Ovary (tissue), 9 donors: ENCODE results near the gene TBATA. TPM values are rescaled to one million over a fixed set of nuclear protein-coding genes. Genes with fewer than 3 reads are reported as not detected.

ENCODE experiments used
- DNase-seq, 5 donors: peaks; one replicate each; pipeline ENCODE4 v3.0.0-alpha.2; 2019 to 2020
- H3K27ac ChIP-seq, 2 donors: fragments of 200-600 bp; one replicate each; pipeline versions ENCODE4 v1.5.1 to v1.8.0; 2019 to 2022
- H3K27me3 ChIP-seq: fragments of 200-600 bp; one replicate; pipeline ENCODE4 v1.8.0; 2022
- H3K36me3 ChIP-seq: fragments of 200-600 bp; sonication (generic); one replicate; pipeline ENCODE4 v1.5.1; 2019
- H3K4me1 ChIP-seq: one replicate; pipeline ENCODE4 v1.8.1; 2013; ENCODE audit warnings: mild to moderate bottlenecking, moderate library complexity; ENCODE audit not compliant: insufficient read depth
- H3K4me3 ChIP-seq: fragments of 200-600 bp; sonication (generic); one replicate; pipeline ENCODE4 v1.5.1; 2017
- H3K9me3 ChIP-seq, 2 donors: fragments of 200-600 bp in 1 of 2; sonication (generic) in 1 of 2; one replicate each; pipeline versions ENCODE4 v1.5.1 to v1.8.1; 2013 to 2019; ENCODE audit warnings: mild to moderate bottlenecking in 1 of 2, moderate library complexity in 1 of 2
- EP300 ChIP-seq: sonication (generic); formaldehyde crosslinking; IDR thresholded peaks from one replicate; pipeline ENCODE4 v1.6.1; 2017; ENCODE audit warnings: antibody characterized with exemption
- POLR2A ChIP-seq: fragments of 450-650 bp; IDR thresholded peaks from one replicate; pipeline ENCODE4 v1.6.1; 2017; ENCODE audit warnings: antibody characterized with exemption, mild to moderate bottlenecking, moderate library complexity
- WGBS, 3 donors: extraction: QIAGEN DNeasy Blood & Tissue Kit in 1 of 3; methylation state at CpG; one replicate each; pipeline versions ENCODE4 v1.1.5 to v1.1.7; 2013 to 2017; 5-methylcytosine and 5-hydroxymethylcytosine counted together
- intact Hi-C, 4 donors: fragments of 100-400 bp; cut with DNase I; formaldehyde crosslinking; loops; one replicate each; pipeline versions ENCODE4 v1.11.0 to v1.15.1; 2022 to 2023
- polyA plus RNA-seq, 2 donors: library from polyadenylated mRNA; stranded (reverse); fragments of 200-250 nt in 1 of 2; fragments of 350-450 nt in 1 of 2; fragmentation: Illumina TruSeq in 1 of 2; extraction: RNeasy Lipid Tissue Mini Kit (QIAGEN cat#74804) in 1 of 2; gene quantifications; one replicate each; pipeline ENCODE4 v1.2.3, GENCODE V29; 2013 to 2014
- total RNA-seq, 7 donors: library from RNA; depleted of rRNA in 2 of 7; stranded (reverse); fragments of >200 nt in 2 of 7; fragmentation: NEBNext Ultra II Directional in 3 of 7; extraction: Animal tissue kit (Norgen Biotek cat#: 25700) in 3 of 7; gene quantifications; one replicate each; pipeline versions ENCODE4 v1.1.0 to v1.2.4, GENCODE V29; 2016 to 2023
- TF ChIP-seq, protein P1 (sequence below), 3 donors: fragments of 450-650 bp in 2 of 3; fragments of 200-600 bp in 1 of 3; IDR thresholded peaks; one replicate each; pipeline versions ENCODE4 v1.5.1 to v1.8.0; 2016 to 2022; ENCODE audit warnings: antibody characterized with exemption in 3 of 3, mild to moderate bottlenecking in 1 of 3
- donor health status: DM: no; HTN: no; CAD: no; lungs with moderate emphysema.
- donor health status: DM: no; HTN: no; CAD: no.
- donor health status: Bipolar disorder and iron deficiency.
- donor health status: DM: yes; HTN: yes; CAD: no.
- donor health status: DM: no; HTN: no; CAD: no.
- donor health status: DM: yes; HTN: yes; CAD: no.

The TBATA gene
- total and polyA plus RNA-seq, 9 donors: not detected

DNA sequence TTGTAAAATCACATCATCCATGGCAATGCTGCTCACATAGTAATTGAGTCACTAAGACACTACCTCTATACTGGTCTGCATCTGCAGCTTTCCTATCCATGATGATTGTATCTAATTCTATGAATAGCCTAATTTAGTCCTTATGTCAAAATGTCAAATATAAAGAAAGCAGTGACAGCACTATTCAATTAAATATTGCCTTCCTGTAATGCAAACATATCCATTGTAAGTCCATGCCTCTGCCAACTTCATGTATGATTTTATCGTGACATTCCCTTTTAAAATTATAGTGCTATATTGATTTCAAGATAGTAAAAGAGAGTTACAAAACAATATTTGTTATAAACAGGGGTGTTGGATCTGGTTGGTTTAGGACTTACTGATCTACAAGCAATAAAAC lies 25.8 kb upstream of the TBATA start:
- H3K27me3 ChIP-seq: no peaks in the 10 kb centered on the region
- H3K27ac ChIP-seq: no peak overlapping the region
- WGBS, 3 donors: 0 to 46% (median 42%) methylated on average over 1 of the region's 1 CpG
- DNase-seq: no peak
- no peaks in the 10 kb centered on the region for H3K4me1 ChIP-seq
- no peaks in the 10 kb centered on the region for H3K36me3 ChIP-seq
- TF ChIP-seq, protein P1, sequence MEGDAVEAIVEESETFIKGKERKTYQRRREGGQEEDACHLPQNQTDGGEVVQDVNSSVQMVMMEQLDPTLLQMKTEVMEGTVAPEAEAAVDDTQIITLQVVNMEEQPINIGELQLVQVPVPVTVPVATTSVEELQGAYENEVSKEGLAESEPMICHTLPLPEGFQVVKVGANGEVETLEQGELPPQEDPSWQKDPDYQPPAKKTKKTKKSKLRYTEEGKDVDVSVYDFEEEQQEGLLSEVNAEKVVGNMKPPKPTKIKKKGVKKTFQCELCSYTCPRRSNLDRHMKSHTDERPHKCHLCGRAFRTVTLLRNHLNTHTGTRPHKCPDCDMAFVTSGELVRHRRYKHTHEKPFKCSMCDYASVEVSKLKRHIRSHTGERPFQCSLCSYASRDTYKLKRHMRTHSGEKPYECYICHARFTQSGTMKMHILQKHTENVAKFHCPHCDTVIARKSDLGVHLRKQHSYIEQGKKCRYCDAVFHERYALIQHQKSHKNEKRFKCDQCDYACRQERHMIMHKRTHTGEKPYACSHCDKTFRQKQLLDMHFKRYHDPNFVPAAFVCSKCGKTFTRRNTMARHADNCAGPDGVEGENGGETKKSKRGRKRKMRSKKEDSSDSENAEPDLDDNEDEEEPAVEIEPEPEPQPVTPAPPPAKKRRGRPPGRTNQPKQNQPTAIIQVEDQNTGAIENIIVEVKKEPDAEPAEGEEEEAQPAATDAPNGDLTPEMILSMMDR (IDR thresholded peaks at IDR 0.05): no peak
- intact Hi-C loops: loop anchor here in 2 of 4 donors (5.0 to 10.0 kb wide), 2 partner anchors 66 to 74 kb away; partner anchors contain the start of gene PCBD1 (in 1 of the 2)
- H3K4me3 ChIP-seq: no peak overlapping the region
- H3K9me3 ChIP-seq: no peaks in the 10 kb centered on the region

DNA sequence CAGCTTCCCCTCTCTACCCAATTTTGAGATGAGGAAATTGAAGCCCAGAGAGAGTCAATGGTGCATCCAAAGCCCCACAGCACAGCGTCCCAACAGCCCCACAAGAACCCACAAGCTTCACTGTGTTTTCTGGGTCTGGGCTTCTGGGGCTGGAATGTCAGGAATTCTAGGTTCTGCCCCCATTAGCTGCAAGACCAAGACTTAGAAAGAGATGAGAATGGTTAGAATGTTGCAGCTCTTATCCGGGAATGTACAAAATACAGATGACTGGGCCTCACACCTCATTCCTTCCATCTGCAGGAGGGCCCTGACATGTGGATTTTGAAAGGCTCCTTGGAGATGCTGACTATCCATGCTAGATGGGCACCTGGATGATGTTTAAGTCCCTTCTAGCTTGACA lies 24.5 kb upstream of the TBATA start:
- no peaks in the 10 kb centered on the region for H3K27me3 ChIP-seq
- H3K36me3 ChIP-seq: no peaks in the 10 kb centered on the region
- H3K4me1 ChIP-seq: no peaks in the 10 kb centered on the region
- no peak overlapping the region for H3K4me3 ChIP-seq
- TF ChIP-seq EP300 (no peak), POLR2A (no peak)
- TF ChIP-seq, protein P1 (IDR thresholded peaks at IDR 0.05): no peak
- intact Hi-C loops: loop anchor here in 2 of 4 donors (5.0 to 10.0 kb wide), 2 partner anchors 68 to 75 kb away; partner anchors contain the start of gene PCBD1 (in 1 of the 2)
- no peak for DNase-seq
- H3K9me3 ChIP-seq: no peaks in the 10 kb centered on the region
- 75 to 82% (median 79%) methylated on average over 2 of the region's 2 CpGs for WGBS, 3 donors
- H3K27ac ChIP-seq: no peak overlapping the region

GRCh38 chr10:70809011-70809611 lies 23.9 kb upstream of the TBATA start:
- DNase-seq: no peak
- H3K36me3 ChIP-seq: no peaks in the 10 kb centered on the region
- 81 to 88% (median 87%) methylated on average over 6 of the region's 6 CpGs for WGBS, 3 donors
- H3K27me3 ChIP-seq: no peaks in the 10 kb centered on the region
- no peak overlapping the region for H3K4me3 ChIP-seq
- no peak overlapping the region for H3K27ac ChIP-seq
- H3K9me3 ChIP-seq: no peaks in the 10 kb centered on the region
- intact Hi-C loops: no loop called here
- TF ChIP-seq EP300 (no peak), POLR2A (no peak)
- TF ChIP-seq, protein P1 (IDR thresholded peaks at IDR 0.05): no peak
- no peaks in the 10 kb centered on the region for H3K4me1 ChIP-seq

DNA sequence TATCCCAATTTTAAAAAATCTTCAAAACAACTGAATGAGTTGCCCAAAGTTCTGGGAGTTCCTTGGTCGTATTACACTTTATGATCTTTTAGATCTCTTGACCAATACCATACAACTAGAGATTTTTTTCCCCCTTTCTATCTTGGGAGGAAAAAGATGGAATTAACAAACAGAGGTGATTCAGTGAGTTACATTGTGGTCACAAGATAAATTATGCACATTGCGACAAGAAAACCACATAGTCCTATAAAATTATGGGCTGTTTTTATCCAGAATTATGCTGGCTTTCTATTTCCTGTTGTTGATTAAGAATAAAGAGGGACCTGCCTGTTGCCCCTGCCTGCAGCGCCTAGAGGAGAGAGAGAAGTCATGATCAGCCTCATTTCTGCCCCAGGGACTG lies 22.4 kb upstream of the TBATA start:
- Histone ChIP-seq H3K4me1 (no peaks in the 10 kb centered on the region), H3K36me3 (no peaks in the 10 kb centered on the region), H3K4me3 (no peak overlapping the region), H3K27ac (no peak overlapping the region), H3K9me3 (no peaks in the 10 kb centered on the region), H3K27me3 (no peaks in the 10 kb centered on the region)
- no peak for DNase-seq
- intact Hi-C loops: no loop called here
- WGBS, 3 donors: 76 to 79% (median 79%) methylated on average over 3 of the region's 3 CpGs
- no peak for TF ChIP-seq EP300
- TF ChIP-seq, protein P1 (IDR thresholded peaks at IDR 0.05): no peak
- no peak for TF ChIP-seq POLR2A
